ENCODE results near the gene FIGNL2.

DNA sequence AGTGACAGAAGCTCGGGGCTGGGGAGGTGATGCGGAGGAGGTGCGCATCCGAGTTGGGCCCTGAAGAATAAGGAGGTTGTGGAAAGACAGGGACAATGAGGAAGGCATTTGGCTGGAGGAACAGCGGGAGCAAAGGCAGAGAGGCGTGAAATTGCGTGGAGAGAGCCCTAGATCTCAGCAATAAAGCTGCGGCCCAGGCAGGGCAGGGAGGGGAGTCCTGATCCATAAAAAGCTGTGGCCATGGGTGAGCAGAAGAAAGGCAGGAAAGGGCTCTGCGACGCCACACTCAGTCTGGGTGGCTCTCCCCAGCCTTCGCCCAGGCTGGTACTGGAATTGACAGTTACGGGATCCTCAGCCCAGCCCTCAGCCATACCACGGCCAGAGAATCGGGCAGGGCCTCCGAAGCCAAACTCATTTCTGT is 2.2 kb downstream of the FIGNL2 start:
- TF ChIP-seq POLR2A (IDR thresholded peaks at IDR 0.05; ENCODE audit: low read length) (no peak), GATA1 (IDR thresholded peaks at IDR 0.05; ENCODE audit: low read depth, low read length) (no peak)

Data from erythroblast (primary cell).